ENCODE results near the gene TEKT5.
"Not testable (repeated sequence)": the region's sequence is repeated elsewhere in the genome, so short reads cannot be mapped to it uniquely, and the experiment has no call there.

The TEKT5 gene

GRCh38 chr16:10694830-10695229 lies at the start of gene TEKT5:
TEKT5 (minus strand) TSS chr16:10694930; CDS start chr16:10694873, 57 bp downstream.
- no peak within 1 kb of the TSS for H3K27ac ChIP-seq
- no peak for TF ChIP-seq CTCF (conservative IDR thresholded peaks at IDR 0.05)

GRCh38 chr16:10743610-10744369 lies 49.1 kb upstream of the TEKT5 start, which contains the start of gene NUBP1:
NUBP1 (plus strand) TSS chr16:10743842; CDS start chr16:10743864, 22 bp downstream.
- TF ChIP-seq CTCF (conservative IDR thresholded peaks at IDR 0.05): no peak

GRCh38 chr16:10743227-10743609 lies 48.5 kb upstream of the TEKT5 start:
- TF ChIP-seq CTCF (conservative IDR thresholded peaks at IDR 0.05): no peak
- peak overlapping the region; percentile 76 for H3K27ac ChIP-seq

More at GRCh38 chr16:10743610-10744369, 49.1 kb upstream of the TEKT5 start, which contains the start of gene NUBP1:
- H3K27ac ChIP-seq: peak within 1 kb of the TSS; percentile 76

- no peak for TF ChIP-seq CTCF (conservative IDR thresholded peaks at IDR 0.05)
- no peak overlapping the region for H3K27ac ChIP-seq
Observed at GRCh38 chr16:10741844-10742243, 47.1 kb upstream of the TEKT5 start.

- H3K27ac ChIP-seq: not testable (repeated sequence)
Observed at GRCh38 chr16:10741249-10741648, 46.5 kb upstream of the TEKT5 start.

GRCh38 chr16:10740845-10741208 lies 46.1 kb upstream of the TEKT5 start:
- H3K27ac ChIP-seq: no peak overlapping the region
- no peak for TF ChIP-seq CTCF (conservative IDR thresholded peaks at IDR 0.05)

GRCh38 chr16:10740000-10740844 lies 45.5 kb upstream of the TEKT5 start:
- TF ChIP-seq CTCF (conservative IDR thresholded peaks at IDR 0.05): no peak
- H3K27ac ChIP-seq: no peak overlapping the region

All from VCaP (cell line).